GM10847 (cell line): ENCODE results near the gene TECTA.

Source experiments
- POLR2A ChIP-seq: IDR thresholded peaks from 2 replicates; pipeline ENCODE4 v1.6.1; 2011; ENCODE audit not compliant: insufficient read length; ENCODE audit errors: extremely low read depth

Gene TECTA

DNA sequence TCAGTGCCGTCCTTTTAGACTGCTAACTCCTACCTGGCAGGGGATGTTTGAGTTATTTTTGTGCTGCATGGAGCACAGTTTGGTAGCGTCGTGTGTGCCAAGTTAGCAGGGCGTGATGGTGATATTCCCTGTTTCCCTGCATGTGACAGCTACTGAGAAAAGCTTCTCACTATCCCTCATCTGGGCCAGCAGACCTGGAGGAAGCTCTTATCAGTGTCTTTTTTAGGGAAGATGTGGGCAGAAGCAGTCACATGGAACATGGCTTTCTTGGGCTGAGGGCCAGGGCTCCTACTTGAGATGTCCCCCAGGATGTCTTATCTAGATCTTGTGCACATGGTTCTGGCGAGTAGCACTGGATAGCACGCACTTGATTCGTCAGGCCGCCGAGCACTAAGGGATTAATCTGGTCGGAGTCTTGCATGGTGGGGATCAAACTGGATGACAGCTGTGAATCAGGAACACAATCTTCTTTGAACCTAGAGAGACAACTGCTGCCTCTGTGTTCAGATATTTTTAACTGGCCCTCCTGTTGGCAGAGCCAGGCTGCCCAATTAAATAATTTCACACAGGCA, 33.8 kb downstream of the TECTA start:
- TF ChIP-seq POLR2A: no peak

GRCh38 chr11:121137005-121137404, 36.0 kb downstream of the TECTA start:
- no peak for TF ChIP-seq POLR2A

- TF ChIP-seq POLR2A: no peak
These were observed 37.2 kb downstream of the TECTA start for GRCh38 chr11:121138259-121138658.

- TF ChIP-seq POLR2A: no peak
These were observed 39.3 kb downstream of the TECTA start for GRCh38 chr11:121140369-121140768.

DNA sequence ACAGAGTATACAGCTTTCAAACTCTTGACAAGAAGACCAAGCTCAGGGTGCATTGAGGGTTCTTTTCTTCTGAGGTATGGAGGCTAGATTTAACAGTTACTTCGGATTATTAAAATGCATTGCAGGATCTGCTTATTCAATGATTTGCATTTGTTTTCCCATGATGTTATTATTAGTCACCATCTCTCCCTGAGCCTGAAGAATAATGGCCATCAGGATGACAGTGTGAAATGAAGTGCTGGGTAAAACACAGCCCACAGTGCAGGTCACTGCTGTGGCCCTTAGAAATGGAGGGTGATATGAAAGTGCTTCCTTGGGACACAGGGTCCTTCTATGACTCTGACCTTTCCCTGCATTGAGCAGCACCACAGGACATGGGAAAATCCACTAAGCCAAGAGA, 40.0 kb downstream of the TECTA start:
- no peak for TF ChIP-seq POLR2A

DNA sequence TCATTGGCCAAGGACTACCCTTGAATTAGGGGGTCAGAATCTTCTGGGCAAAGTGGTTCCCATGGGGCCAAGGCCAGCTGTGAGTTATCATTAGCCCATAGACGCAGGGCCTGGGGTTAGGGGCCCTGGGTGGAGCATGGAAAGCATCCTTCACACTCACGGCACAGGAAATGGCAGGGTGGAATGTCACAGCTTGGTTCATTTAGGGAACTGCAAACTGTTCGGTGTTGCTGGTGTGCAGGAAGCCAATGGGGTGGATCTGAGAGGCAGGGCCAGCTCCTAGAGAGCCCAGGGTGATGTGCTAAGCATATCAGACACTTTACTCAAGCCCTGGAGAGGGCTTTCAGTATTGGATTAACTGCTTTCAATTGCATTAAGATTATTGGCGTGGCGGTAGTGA, 42.9 kb downstream of the TECTA start:
- no peak for TF ChIP-seq POLR2A

- TF ChIP-seq POLR2A: no peak
These were observed 43.7 kb downstream of the TECTA start for GRCh38 chr11:121144723-121145122.

GRCh38 chr11:121145826-121146225, 44.8 kb downstream of the TECTA start:
- no peak for TF ChIP-seq POLR2A

DNA sequence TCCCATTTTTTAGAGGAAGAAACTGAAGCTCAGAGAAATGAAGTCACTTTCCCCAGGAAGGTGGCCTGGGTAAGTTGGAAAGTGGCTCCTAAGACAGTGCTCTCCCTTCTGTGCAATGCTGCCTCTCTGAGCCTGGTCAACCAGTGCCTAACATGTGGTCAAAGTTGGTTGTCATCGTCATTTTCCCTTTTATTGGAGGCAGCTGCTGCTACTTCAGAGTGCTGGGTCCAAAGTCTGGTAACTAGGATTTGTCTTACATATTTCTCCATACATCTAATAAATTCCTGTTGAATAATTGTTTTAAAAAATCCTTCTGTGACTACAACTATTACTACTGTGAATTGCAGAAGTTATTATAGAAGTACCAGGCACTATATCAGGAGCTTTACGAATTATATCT, 48.1 kb downstream of the TECTA start:
- no peak for TF ChIP-seq POLR2A

DNA sequence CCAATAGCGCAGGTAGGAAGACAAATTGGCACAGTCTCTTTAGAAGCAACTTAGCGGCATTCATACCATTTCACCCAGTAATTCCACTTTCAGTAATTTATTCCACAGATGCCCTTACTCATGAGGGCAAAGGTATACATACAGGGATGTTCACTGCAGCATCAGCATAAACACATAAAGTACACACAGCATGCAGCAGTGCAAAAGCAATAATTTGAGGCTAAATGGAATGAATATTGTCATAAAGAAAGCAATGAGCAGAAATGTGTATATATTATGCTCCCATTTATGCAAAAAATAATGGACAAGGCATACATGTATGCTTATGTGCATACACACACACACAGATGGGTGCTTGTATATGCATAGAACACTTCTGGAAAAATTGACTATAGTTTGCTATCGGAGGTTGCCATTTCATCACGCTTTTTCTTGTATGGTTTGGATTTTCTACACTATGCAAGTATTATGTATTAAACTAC, 50.2 kb downstream of the TECTA start:
- no peak for TF ChIP-seq POLR2A

- TF ChIP-seq POLR2A: no peak
These were observed 51.7 kb downstream of the TECTA start for GRCh38 chr11:121152764-121153163.

DNA sequence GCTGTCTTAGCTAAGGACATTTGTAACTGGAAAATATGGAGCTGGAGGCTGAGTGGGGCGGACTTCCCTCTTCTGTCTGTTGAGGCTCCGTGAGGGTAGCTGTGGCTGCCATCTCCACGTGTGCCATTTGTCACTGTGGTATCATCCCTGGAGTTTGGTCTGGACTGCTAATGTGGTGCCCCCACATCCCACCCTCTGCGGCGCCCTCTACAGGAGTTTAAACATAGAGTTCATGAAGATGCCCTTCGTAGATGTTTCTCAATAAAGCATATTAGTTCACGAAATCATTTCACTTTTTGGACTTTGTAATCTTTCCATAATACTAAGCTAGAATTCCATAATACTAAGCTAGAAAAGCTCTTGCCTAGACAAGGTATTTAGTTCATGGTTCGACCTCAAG, 52.4 kb downstream of the TECTA start:
- TF ChIP-seq POLR2A: no peak

- TF ChIP-seq POLR2A: no peak
These were observed 53.7 kb downstream of the TECTA start for GRCh38 chr11:121154486-121155314.

DNA sequence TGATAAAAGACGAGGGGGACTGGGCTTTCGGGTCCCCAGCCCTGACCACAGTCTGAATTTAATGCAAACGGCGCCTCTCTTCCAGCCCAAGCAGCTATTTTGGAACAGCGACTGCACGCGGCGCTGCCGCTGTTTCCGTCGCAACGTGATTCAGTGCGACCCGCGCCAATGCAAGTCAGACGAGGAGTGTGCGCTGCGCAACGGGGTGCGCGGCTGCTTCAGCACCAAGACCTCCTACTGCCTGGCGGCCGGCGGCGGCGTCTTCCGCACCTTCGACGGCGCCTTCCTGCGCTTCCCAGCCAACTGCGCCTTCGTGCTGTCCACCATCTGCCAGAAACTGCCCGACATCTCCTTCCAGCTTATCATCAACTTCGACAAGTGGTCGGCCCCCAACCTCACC, 56.7 kb downstream of the TECTA start:
- no peak for TF ChIP-seq POLR2A

DNA sequence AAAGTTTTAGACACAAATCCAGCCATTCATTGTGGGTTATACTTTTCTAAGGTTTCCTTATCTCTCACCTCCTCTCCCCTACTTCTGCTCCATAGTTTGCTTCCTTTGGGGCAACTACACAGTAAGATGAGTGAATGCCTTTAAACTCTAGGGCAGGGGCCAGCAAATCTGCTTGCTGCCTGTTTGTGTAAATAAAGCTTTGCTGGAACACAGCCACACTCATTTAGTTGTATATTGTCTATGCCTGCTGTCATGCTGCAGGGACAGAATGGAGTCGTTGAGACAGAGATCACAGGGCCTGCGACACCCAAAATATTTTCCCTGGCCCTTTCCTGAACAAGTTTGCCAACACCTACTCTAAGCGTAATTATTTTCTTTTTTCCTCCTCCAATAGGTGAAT, 58.7 kb downstream of the TECTA start:
- TF ChIP-seq POLR2A: no peak

DNA sequence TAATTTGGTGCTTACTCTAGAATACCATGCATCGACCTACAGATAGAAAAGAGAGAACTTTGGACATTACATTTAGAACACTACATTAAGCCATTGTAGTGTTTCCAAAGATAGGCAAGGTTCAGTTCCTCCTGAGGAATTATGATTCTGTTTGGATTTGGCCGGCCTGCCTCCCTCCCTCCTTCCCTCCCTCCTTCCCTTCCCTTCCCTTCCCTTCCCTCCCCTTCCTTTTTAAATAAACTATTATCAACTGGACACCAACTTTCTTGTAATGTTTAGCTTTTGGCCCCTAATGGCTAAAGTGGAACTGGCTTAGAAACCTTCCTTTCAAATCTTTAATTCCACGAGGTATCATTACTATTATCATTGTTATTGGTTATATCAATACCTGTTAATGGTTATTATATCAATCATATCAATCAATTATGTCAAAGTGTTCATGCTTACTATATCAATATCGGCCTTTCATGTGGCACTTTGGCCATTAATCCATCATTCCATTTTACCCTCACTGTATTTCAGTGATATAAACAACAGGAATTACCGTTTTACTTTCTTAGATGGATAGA, 60.4 kb downstream of the TECTA start:
- TF ChIP-seq POLR2A: no peak
